ENCODE measurements around the gene SH3RF3. TPM values are rescaled to one million over a fixed set of nuclear protein-coding genes. Genes with fewer than 3 reads are reported as not detected.

Gene SH3RF3
- 0.46 to 0.61 TPM (median 0.52 TPM) in 5 replicates for total RNA-seq (2022; extraction: Qiagen RNA extraction)

DNA sequence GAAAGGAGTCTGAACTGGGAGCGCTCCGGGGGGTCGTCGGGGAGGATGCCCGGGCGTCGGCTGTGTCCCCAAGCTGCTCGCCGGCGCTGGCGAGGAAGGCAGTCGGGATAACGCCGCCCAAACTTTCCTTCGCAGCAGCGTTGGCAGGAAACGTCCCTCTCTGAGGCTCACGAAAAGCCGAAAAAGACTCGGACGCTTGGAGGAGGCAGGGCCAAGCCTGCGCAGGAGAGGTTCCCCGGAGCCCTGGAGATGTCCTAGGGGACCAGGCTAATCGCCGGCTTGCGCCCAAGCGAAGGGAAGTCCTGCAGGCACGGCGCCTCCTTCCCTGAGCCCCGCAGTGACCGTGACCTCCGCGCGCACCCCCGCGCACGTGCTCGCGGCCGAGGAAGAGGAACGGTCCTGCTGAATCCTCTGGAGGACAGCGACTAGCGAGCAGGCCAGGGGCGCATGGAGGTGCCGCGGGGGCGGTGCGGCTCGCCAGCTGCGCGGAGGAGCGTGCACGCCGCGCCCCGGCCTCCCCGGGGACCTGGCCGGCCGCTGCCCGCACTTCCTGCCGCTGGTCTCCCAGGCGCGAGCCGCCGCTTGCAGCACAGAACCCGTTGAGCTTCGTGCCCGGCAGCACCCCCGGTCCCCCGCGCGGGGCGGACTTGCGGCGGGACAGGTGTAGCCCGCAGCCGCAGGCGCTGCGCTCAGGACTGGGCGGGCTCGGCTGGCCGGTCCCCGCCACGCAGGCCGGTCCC is at the start of gene SH3RF3:
Gene SH3RF3 (plus strand): TSS at position 590 of the 740 bp plus-strand sequence.

Other genes with a start within 250 kb of the SH3RF3 start
- 0.03 to 0.12 TPM (median 0.05 TPM) in 3 of 5 replicates, not detected in the others for gene EDAR, start 140.0 kb upstream of the SH3RF3 start, total RNA-seq (2022; extraction: Qiagen RNA extraction)